GM19397 (cell line): ENCODE data around the gene TBC1D3B.
"Not testable (repeated sequence)": the region's sequence is repeated elsewhere in the genome, so short reads cannot be mapped to it uniquely, and the experiment has no call there.

ENCODE experiments used
- ATAC-seq: cut with Tn5 transposase; IDR thresholded peaks from one replicate; pipeline ENCODE4 v1.9.1; 2021; ENCODE audit warnings: mild to moderate bottlenecking, moderate library complexity; ENCODE audit not compliant: unreplicated experiment

Gene TBC1D3B

DNA sequence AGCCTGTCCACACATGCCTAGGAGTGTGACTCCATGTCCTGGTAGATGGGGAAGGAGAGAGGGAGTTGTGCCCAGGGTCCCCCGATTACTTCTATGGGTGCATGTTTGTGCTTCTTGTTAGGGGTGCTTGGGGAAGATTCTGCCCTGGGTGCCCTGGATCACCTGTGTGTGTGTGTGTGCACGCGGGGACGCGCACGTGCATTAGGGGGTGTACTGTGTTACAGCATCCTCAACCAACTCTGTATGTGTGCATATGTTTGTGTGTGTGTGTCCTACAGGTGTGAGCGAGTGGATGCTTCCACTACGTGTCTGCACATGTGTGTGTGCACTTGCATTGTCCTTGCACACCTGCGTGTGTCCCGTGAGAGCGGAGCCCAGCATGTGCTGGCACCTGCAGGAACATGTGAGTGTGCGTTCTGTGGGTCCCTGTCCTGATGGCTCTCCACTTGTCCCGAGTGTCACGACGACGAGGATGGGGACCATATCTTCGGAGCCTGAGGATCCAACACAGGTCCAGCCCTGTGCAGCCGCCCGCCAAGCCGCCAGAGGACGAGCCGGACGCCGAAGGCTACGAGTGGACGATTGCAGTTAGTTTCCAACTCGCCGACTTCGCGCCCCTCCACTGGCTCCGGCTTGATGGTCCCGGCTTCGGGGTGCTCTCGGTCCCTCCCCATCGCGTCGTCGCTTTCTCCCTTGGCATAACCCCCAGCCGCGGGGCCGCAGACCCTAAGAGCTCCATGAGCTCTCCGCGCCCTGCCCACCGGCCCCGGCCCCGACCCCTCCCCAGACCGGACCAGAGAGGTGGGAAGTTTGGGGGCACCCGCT, 6.0 kb upstream of the TBC1D3B start:
- ATAC-seq, result no peak

DNA sequence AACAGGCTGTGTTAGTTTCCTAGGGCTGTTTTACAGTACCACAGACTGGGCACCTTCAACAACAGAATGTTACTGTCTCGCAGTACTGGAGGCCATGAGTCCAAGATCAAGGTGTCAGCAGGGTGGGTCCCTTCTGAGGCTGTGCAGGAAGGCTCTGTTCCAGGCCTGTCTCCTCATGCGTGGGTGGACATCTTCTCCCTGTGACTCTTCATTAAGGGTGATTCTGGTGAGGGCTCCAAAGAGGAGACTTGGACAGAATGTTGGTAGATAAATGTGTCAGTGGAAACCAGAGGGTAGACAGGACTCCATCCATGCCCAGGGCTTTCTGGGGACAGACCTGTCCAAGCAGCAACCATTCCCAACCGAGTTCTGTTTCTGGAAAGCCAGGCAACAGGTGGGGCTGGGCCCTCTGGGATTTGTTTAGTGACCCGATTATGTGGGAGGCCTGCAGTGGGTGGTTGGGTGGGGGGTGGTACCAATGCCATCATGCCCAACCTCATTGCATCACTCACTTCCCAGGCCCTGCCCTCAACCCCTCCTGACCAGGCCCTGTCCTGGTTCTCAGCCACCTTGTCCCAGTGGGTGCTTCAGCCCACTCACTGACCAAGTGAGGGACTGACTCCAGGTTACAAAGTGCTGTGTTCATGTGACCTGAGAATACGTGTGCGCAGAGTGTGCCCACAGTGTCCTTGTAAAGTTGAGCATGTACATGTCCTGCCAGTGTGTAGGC, 5.2 kb upstream of the TBC1D3B start:
- not testable (repeated sequence) for ATAC-seq

DNA sequence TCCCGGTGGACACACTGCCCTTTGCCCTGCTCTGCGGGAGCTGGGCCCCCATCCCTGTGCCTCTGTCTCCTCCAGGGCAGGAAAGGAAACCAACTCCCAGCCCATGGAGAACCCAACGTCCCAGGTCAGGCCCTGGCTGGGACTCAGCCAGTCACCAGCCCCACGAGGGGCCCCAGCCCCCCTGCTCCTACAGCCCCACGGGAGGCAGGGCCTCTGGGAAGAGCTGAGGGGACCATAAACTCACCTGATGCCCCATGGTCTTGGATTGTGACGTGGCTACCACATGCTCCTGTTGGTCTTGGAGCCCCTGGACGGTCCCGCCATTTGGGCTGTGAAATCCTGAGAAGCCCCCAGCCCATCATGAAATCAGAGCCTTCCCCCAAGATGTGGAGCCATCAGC, 7.6 kb downstream of the TBC1D3B start:
- not testable (repeated sequence) for ATAC-seq

DNA sequence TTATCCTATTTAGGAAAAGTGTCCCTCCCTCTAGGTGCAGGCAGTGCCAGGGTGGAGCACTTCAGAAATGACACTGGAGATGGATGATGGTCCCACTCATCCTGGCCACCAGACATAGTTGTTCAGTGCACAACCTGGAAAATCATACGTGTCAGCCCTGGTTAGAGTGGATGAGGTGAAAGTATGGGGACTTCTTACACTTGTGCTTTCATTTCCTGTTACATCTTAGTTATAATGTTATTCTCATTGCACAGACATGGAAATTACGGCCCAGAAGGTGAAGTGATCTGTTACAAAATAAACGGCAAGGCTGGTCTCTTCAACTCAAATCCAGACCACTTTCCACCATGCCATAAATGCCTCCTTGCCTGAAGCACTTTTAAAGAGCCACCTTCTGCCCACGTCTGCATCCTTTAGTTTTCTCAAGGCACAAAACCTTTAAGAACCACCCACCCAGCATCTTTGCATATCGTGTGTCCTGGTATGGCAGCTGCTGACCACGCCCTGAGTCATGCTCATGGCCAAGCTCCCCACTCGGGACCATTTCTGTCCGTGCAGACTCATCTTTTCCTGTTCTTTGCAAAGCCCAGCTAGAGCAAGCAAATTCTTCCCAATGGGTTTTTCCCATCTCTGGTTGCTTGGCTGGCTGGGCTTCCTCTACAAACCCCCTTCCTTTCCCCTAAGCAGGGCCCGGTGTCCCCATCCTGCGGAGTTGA, 22.4 kb downstream of the TBC1D3B start:
- no peak for ATAC-seq

GRCh38 chr17:36152639-36153120, 23.8 kb downstream of the TBC1D3B start:
- ATAC-seq, result no peak

DNA sequence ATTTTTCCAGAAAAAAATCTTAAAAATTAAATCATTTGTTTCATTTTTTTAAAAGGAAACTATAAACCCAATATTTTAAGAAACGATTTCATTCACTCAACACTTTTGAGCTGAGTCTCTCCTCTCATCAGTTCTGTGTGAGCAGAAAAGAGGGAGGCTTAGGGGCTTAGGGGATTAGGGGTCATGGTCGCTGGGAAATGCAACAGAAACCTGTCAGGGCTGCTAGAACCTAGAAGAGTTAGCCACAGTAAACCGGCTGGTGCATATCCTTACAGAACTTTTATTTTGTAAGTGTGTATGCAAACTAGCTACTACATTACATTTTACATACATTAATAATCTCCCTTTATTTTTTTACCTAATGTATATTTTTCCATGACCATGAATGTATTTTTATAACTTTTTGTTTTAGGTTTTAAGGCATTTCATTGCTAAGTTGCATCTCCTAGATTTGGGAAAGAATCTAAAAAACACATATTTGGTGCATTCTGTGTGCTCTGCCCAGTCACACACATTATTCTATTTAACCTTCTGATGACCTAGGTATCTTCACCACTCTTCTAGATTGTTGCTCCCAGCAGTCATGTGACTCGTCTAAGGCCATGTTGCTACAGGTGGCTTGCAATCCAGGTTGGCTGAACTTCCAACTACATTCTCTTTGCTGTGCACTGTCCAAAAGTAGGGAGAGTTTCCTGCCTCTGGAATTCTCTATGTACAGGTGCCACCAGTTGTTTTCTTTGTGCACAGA, 24.4 kb downstream of the TBC1D3B start:
- no peak for ATAC-seq

DNA sequence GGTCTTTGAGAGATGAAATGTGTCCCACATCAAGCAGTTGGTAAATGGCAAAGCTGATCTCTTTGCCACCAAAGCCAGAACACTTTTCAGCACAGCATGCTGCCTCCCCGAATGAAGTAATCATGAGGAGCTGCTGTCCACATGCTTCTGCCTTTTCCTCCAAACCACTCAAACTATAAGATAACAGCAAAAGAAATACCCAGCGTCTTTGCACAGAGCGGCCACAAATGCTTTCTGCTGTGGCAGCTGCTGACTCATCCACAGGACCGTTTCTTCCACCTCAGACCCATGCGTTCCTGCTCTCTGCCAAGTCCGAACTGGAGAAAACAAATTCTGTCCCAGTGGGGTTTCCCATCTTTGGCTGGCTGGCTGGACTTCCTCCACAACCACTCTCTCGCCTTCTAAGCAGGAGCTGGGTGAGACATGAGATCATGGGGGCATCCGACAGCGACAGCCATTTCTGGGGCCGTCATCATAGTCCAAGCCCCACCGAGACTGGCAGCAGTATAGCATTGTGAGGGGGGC, 27.1 kb downstream of the TBC1D3B start:
- no peak for ATAC-seq

- no peak for ATAC-seq
Measured at GRCh38 chr17:36148559-36149295, 27.7 kb downstream of the TBC1D3B start.

- ATAC-seq, result no peak
Measured at GRCh38 chr17:36147601-36148000, 28.8 kb downstream of the TBC1D3B start.

DNA sequence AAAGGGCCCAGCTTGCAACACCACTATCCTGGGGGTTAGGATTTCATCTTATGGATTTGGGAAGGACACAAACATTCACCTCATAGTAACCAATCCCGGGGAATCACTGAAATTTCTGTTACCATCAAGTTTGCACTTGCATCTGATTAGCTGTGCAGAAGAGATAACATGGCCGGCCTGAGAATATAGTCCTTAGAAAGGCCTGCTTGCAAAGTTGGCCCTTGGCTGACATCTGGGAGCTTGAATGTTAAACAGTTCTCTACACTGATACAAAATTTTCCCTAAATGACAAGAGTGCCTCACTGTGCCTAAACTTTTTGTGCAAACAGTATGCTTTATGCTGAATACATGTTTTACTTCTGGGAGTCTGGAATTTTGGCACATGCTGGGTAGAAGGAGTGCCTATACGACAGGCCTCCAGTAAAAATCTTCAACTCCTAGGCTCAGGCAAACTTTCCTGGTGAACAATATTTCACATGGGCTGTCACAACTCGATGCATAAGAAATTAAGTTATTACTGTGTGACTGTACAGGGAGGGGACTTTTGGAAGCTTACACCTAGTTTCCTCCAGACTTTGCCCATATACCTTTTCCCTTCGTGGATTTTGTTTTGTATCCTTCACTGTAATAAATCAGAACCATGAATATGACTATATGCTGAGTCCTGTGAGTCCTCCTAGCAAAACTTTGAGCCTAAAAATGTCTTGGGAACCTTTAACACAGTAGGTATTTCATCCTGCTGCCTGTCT, 31.3 kb downstream of the TBC1D3B start:
- no peak for ATAC-seq

GRCh38 chr17:36144014-36144413, 32.4 kb downstream of the TBC1D3B start:
- ATAC-seq, result no peak

GRCh38 chr17:36142806-36143205, 33.6 kb downstream of the TBC1D3B start:
- no peak for ATAC-seq

GRCh38 chr17:36142235-36142634, 34.2 kb downstream of the TBC1D3B start:
- no peak for ATAC-seq

DNA sequence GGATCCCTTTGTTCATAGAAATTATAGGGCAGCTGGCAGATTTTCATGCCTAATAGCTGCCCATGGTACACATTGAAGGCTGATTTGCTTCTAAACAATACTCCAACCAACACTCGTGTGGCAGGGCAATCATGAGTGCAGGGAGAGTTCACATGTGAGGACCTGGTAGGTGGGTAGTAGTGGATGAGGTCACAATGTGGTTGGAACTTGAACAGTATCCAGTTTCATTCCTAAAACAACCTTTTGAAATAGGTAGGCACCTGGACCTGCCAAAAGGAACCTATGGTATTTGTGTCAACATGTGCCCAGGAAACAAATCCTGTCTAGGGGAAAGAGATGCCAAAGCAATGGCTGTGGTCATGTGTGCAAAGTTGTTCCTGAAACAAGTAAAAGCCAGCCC, 40.0 kb downstream of the TBC1D3B start:
- no peak for ATAC-seq

GRCh38 chr17:36136036-36136435, 40.4 kb downstream of the TBC1D3B start:
- ATAC-seq, result no peak

DNA sequence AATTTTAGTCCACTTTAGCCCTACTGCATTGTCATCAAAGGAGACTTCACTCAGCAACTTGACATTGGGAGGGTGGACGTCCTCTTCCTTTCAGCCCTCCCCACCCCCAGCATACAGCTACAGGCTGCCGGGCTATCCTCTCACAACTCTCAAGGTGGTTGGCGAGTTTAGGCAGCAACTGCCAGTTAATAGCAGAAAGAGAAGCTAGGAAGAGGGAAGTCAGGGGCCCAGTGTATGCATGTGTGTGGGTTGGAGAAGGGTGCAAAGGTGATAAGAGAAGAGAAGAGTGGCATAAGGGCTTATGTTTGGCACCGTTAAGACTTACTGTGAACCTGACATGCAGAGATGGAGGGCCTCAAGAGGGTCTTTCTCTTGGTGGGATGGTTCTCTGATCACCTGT, 41.0 kb downstream of the TBC1D3B start:
- no peak for ATAC-seq

- ATAC-seq, result no peak
Measured at GRCh38 chr17:36133602-36134236, 42.7 kb downstream of the TBC1D3B start.

- ATAC-seq, result no peak
Measured at GRCh38 chr17:36132421-36132831, 44.0 kb downstream of the TBC1D3B start.

DNA sequence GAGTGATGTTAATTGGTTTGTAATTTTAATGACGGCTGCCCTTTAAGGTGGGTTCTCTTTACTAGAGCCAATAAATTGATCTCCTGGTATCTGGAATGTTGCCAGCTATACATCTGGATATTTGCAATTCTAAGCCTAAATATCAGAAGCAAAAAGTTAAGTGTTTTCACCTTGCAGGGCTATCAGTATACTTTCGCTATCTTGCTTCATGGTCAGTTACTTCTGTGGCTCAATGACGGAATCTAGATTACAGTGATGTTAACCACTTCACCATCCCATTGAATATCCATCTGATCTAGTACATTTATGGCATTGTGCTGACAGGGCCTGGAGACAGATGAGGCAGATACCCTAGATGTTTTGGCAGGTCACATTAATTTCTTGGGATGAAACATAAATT, 44.5 kb downstream of the TBC1D3B start:
- no peak for ATAC-seq
